HepG2 (cell line): ENCODE measurements around the gene TSC22D4. TPM values are rescaled to one million over a fixed set of nuclear protein-coding genes. Genes with fewer than 3 reads are reported as not detected.

ENCODE experiments used
- CEBPB ChIP-seq: IDR thresholded peaks from 2 replicates; pipeline ENCODE4 v1.6.1; 2011; ENCODE audit warnings: low read depth, low read length, improper control_type of control experiment, borderline replicate concordance
- CENPT ChIP-seq: sonication (generic); formaldehyde crosslinking; IDR thresholded peaks from 2 replicates; pipeline ENCODE4 v1.8.0; 2022; ENCODE audit warnings: low read depth, mild to moderate bottlenecking, moderate library complexity, missing genetic modification reagents
- CHD4 ChIP-seq: fragments of 200-600 bp; sonication (generic); IDR thresholded peaks from 2 replicates; pipeline ENCODE4 v1.7.0; 2017; ENCODE audit warnings: mild to moderate bottlenecking, low read length, borderline replicate concordance
- ELF4 ChIP-seq: sonication (generic); formaldehyde crosslinking; IDR thresholded peaks from 2 replicates; pipeline ENCODE4 v1.5.0; 2020; ENCODE audit warnings: missing genetic modification reagents, mild to moderate bottlenecking, moderate library complexity, borderline replicate concordance
- KLF15 ChIP-seq: sonication (generic); formaldehyde crosslinking; IDR thresholded peaks from 2 replicates; pipeline ENCODE4 v1.8.1; 2023; ENCODE audit warnings: borderline replicate concordance, mild to moderate bottlenecking, inconsistent platforms, missing genetic modification reagents, mixed read lengths
- KLF16 ChIP-seq, 2 experiments: sonication (generic) in 1 of 2; formaldehyde crosslinking in 1 of 2; IDR thresholded peaks; 2 replicates each; pipeline versions ENCODE4 v1.6.1 to v1.8.0; 2016 to 2023; ENCODE audit warnings: missing genetic modification reagents in 2 of 2, missing compliant biosample characterization in 1 of 2
- MAFG ChIP-seq: sonication (generic); formaldehyde crosslinking; IDR thresholded peaks from 2 replicates; pipeline ENCODE4 v1.5.1; 2020; ENCODE audit warnings: mild to moderate bottlenecking, missing genetic modification reagents
- SAP130 ChIP-seq: IDR thresholded peaks from 2 replicates; pipeline ENCODE4 v1.6.1; 2016; ENCODE audit warnings: low read depth
- SIX4 ChIP-seq: sonication (generic); formaldehyde crosslinking; IDR thresholded peaks from 2 replicates; pipeline ENCODE4 v1.4.0; 2020; ENCODE audit warnings: missing genetic modification reagents
- XBP1 ChIP-seq: sonication (generic); formaldehyde crosslinking; IDR thresholded peaks from 2 replicates; pipeline ENCODE4 v1.5.0; 2020; ENCODE audit warnings: missing genetic modification reagents
- ZFP41 ChIP-seq: sonication (generic); formaldehyde crosslinking; IDR thresholded peaks from 2 replicates; pipeline ENCODE4 v1.4.0; 2020; ENCODE audit warnings: mild to moderate bottlenecking, missing genetic modification reagents, borderline replicate concordance
- ZNF160 ChIP-seq: sonication (generic); formaldehyde crosslinking; IDR thresholded peaks from 2 replicates; pipeline ENCODE4 v1.8.0; 2022; ENCODE audit warnings: mild to moderate bottlenecking, inconsistent platforms, missing genetic modification reagents
- ZNF230 ChIP-seq: sonication (generic); formaldehyde crosslinking; IDR thresholded peaks from 2 replicates; pipeline ENCODE4 v1.4.0; 2020; ENCODE audit warnings: mild to moderate bottlenecking, missing genetic modification reagents
- ZNF256 ChIP-seq: sonication (generic); formaldehyde crosslinking; conservative IDR thresholded peaks from 2 replicates; pipeline ENCODE4 v1.4.0; 2020; ENCODE audit warnings: missing genetic modification reagents
- ZNF546 ChIP-seq: sonication (generic); formaldehyde crosslinking; conservative IDR thresholded peaks from 2 replicates; pipeline ENCODE4 v1.8.1; 2023; ENCODE audit warnings: mild to moderate bottlenecking, missing genetic modification reagents
- ZNF577 ChIP-seq: sonication (generic); formaldehyde crosslinking; IDR thresholded peaks from 2 replicates; pipeline ENCODE4 v1.4.0; 2020; ENCODE audit warnings: mild to moderate bottlenecking, low read depth, missing genetic modification reagents, borderline replicate concordance
- ZNF629 ChIP-seq: sonication (generic); formaldehyde crosslinking; conservative IDR thresholded peaks from 2 replicates; pipeline ENCODE4 v1.5.0; 2020; ENCODE audit warnings: missing genetic modification reagents
- ZSCAN9 ChIP-seq: IDR thresholded peaks from 2 replicates; pipeline ENCODE4 v1.6.1; 2016; ENCODE audit warnings: borderline replicate concordance
- polyA plus RNA-seq, 8 experiments: library from polyadenylated mRNA; depleted of rRNA in 3 of 8; stranded (reverse) in 7 of 8; unstranded in 1 of 8; fragments of >200 nt; fragmentation: Illumina TruSeq in 4 of 8; extraction: Trizol in 4 of 8; gene quantifications; 2 replicates each; pipeline versions ENCODE4 v1.2.1 to v1.2.3, GENCODE V29; 2011 to 2016; ENCODE audit warnings: low read depth in 4 of 8, missing spikeins in 1 of 8, mixed read lengths in 1 of 8; ENCODE audit not compliant: insufficient read depth in 1 of 8
- total RNA-seq, 5 experiments: library from RNA; depleted of rRNA; stranded (reverse); fragments of >200 nt; fragmentation: Illumina TruSeq; extraction: Trizol; gene quantifications; 2 replicates each; pipeline ENCODE4 v1.2.3, GENCODE V29; 2016; ENCODE audit warnings: low read depth in 1 of 5
- TF ChIP-seq, protein P1 (sequence below): sonication (generic); formaldehyde crosslinking; IDR thresholded peaks from 2 replicates; pipeline ENCODE4 v1.5.0; 2020; ENCODE audit warnings: missing genetic modification reagents
- TF ChIP-seq, protein P2 (sequence below): sonication (generic); formaldehyde crosslinking; IDR thresholded peaks from 2 replicates; pipeline ENCODE4 v1.9.0; 2022; ENCODE audit warnings: missing genetic modification reagents, mild to moderate bottlenecking, borderline replicate concordance
- TF ChIP-seq, protein P3 (sequence below): IDR thresholded peaks from 2 replicates; pipeline ENCODE4 v1.4.0; 2020; ENCODE audit warnings: mild to moderate bottlenecking, missing genetic modification reagents
- TF ChIP-seq, protein P4 (sequence below): sonication (generic); formaldehyde crosslinking; IDR thresholded peaks from 2 replicates; pipeline ENCODE4 v1.4.0; 2020; ENCODE audit warnings: missing genetic modification reagents

The TSC22D4 gene
- total and polyA plus RNA-seq, 2 of the 13 experiments (the other 11 are each of a cell fraction or from before 2014, with no cell fraction given): 7.7 to 8.7 TPM

DNA sequence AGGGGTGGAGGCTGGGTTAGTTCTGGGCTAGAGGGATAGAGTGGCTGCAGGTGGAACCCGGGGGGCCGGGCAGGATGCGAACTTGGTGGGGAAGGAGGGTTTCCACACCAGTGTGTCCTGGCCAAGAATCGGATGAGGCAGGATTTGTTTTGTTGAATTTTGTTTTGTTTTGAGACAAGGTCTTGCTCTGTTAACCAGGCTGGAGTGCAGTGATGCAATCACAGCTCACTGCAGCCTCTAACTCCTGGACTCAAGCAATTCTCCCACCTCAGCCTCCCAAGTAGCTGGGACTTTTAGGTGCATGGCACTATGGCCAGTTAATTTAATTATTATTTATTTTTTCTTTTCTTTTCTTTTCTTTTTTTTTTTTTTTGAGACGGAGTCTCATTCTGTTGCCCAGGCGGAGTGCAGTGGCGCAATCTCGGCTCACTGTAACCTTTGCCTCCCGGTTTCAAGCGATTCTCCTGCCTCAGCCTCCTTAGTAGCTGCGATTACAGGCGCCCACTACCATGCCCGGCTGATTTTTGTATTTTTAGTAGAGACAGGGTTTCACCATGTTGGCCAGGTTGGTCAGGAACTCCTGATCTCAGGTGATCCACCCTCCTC, 29.7 kb downstream of the TSC22D4 start (continued):
- TF ChIP-seq MAFG (CRISPR knock-in tag) (no peak), ZNF230 (CRISPR knock-in tag) (no peak), XBP1 (CRISPR knock-in tag) (no peak), SAP130 (0 out of 2 replicates have a peak, but pooled peaks have one; percentile 17), ZFP41 (no peak), KLF15 (CRISPR knock-in tag) (no peak), ZNF546 (CRISPR knock-in tag) (no peak), KLF16 (CRISPR knock-in tag; IDR thresholded peaks at IDR 0.05) (no peak), CHD4 (no peak), ZSCAN9 (CRISPR knock-in tag) (no peak), ZNF256 (CRISPR knock-in tag) (no peak), CEBPB (peak; percentile 86), SIX4 (CRISPR knock-in tag) (no peak), CENPT (no peak), ELF4 (CRISPR knock-in tag) (no peak), ZNF577 (CRISPR knock-in tag) (no peak), ZNF629 (CRISPR knock-in tag) (no peak), ZNF160 (no peak)
- TF ChIP-seq, protein P1, sequence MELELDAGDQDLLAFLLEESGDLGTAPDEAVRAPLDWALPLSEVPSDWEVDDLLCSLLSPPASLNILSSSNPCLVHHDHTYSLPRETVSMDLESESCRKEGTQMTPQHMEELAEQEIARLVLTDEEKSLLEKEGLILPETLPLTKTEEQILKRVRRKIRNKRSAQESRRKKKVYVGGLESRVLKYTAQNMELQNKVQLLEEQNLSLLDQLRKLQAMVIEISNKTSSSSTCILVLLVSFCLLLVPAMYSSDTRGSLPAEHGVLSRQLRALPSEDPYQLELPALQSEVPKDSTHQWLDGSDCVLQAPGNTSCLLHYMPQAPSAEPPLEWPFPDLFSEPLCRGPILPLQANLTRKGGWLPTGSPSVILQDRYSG (CRISPR knock-in tag): no peak
- TF ChIP-seq, protein P2, sequence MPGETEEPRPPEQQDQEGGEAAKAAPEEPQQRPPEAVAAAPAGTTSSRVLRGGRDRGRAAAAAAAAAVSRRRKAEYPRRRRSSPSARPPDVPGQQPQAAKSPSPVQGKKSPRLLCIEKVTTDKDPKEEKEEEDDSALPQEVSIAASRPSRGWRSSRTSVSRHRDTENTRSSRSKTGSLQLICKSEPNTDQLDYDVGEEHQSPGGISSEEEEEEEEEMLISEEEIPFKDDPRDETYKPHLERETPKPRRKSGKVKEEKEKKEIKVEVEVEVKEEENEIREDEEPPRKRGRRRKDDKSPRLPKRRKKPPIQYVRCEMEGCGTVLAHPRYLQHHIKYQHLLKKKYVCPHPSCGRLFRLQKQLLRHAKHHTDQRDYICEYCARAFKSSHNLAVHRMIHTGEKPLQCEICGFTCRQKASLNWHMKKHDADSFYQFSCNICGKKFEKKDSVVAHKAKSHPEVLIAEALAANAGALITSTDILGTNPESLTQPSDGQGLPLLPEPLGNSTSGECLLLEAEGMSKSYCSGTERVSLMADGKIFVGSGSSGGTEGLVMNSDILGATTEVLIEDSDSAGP (CRISPR knock-in tag): no peak
- TF ChIP-seq, protein P3, sequence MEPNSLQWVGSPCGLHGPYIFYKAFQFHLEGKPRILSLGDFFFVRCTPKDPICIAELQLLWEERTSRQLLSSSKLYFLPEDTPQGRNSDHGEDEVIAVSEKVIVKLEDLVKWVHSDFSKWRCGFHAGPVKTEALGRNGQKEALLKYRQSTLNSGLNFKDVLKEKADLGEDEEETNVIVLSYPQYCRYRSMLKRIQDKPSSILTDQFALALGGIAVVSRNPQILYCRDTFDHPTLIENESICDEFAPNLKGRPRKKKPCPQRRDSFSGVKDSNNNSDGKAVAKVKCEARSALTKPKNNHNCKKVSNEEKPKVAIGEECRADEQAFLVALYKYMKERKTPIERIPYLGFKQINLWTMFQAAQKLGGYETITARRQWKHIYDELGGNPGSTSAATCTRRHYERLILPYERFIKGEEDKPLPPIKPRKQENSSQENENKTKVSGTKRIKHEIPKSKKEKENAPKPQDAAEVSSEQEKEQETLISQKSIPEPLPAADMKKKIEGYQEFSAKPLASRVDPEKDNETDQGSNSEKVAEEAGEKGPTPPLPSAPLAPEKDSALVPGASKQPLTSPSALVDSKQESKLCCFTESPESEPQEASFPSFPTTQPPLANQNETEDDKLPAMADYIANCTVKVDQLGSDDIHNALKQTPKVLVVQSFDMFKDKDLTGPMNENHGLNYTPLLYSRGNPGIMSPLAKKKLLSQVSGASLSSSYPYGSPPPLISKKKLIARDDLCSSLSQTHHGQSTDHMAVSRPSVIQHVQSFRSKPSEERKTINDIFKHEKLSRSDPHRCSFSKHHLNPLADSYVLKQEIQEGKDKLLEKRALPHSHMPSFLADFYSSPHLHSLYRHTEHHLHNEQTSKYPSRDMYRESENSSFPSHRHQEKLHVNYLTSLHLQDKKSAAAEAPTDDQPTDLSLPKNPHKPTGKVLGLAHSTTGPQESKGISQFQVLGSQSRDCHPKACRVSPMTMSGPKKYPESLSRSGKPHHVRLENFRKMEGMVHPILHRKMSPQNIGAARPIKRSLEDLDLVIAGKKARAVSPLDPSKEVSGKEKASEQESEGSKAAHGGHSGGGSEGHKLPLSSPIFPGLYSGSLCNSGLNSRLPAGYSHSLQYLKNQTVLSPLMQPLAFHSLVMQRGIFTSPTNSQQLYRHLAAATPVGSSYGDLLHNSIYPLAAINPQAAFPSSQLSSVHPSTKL (CRISPR knock-in tag): 0 out of 2 replicates have a peak, but pooled peaks have one; percentile 19
- TF ChIP-seq, protein P4, sequence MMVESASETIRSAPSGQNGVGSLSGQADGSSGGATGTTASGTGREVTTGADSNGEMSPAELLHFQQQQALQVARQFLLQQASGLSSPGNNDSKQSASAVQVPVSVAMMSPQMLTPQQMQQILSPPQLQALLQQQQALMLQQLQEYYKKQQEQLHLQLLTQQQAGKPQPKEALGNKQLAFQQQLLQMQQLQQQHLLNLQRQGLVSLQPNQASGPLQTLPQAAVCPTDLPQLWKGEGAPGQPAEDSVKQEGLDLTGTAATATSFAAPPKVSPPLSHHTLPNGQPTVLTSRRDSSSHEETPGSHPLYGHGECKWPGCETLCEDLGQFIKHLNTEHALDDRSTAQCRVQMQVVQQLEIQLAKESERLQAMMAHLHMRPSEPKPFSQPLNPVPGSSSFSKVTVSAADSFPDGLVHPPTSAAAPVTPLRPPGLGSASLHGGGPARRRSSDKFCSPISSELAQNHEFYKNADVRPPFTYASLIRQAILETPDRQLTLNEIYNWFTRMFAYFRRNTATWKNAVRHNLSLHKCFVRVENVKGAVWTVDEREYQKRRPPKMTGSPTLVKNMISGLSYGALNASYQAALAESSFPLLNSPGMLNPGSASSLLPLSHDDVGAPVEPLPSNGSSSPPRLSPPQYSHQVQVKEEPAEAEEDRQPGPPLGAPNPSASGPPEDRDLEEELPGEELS: no peak
